B cell (primary cell): ENCODE measurements around the gene MAPT.

ENCODE experiments used
- EZH2 ChIP-seq: IDR thresholded peaks from 2 replicates; pipeline ENCODE4 v1.6.1; 2012; ENCODE audit warnings: borderline replicate concordance, low read depth, mild to moderate bottlenecking, moderate library complexity, low read length; ENCODE audit not compliant: insufficient read depth, poor library complexity, severe bottlenecking
- TF ChIP-seq, protein P1 (sequence below): fragments of 200-600 bp; IDR thresholded peaks from one replicate; pipeline ENCODE4 v1.8.0; 2022; ENCODE audit warnings: antibody characterized with exemption, mild to moderate bottlenecking

DNA sequence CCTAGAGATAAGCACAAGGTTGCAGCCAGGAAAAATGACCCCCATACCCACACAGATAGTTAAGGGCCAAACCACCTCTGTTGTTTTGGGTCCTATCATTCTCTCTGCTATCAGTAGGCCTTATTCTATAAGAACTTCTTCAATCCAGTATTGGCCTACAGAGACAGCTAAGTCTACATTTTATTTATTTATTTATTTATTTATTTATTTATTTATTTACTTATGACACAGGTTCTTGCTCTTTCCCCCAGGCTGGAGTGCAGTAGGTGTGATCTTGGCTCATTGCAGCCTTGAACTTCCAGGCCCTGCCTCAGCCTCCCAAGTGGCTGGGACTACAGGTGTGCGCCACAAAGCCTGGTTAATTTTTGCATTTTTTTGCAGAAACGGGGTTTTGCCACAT is 7.5 kb upstream of the MAPT start:
- TF ChIP-seq EZH2 = no peak
- TF ChIP-seq, protein P1, sequence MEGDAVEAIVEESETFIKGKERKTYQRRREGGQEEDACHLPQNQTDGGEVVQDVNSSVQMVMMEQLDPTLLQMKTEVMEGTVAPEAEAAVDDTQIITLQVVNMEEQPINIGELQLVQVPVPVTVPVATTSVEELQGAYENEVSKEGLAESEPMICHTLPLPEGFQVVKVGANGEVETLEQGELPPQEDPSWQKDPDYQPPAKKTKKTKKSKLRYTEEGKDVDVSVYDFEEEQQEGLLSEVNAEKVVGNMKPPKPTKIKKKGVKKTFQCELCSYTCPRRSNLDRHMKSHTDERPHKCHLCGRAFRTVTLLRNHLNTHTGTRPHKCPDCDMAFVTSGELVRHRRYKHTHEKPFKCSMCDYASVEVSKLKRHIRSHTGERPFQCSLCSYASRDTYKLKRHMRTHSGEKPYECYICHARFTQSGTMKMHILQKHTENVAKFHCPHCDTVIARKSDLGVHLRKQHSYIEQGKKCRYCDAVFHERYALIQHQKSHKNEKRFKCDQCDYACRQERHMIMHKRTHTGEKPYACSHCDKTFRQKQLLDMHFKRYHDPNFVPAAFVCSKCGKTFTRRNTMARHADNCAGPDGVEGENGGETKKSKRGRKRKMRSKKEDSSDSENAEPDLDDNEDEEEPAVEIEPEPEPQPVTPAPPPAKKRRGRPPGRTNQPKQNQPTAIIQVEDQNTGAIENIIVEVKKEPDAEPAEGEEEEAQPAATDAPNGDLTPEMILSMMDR = no peak
